Adipose tissue (tissue), 3 donors: Measurements from ENCODE around the gene SEMA3G. TPM values are rescaled to one million over a fixed set of nuclear protein-coding genes. Genes with fewer than 3 reads are reported as not detected.

Experiments
- H3K27ac ChIP-seq: one replicate; pipeline ENCODE4 v1.5.1; 2013; ENCODE audit warnings: low read depth, low read length
- WGBS, 3 donors: extraction: QIAGEN DNeasy Blood & Tissue Kit; methylation state at CpG; one replicate each; pipeline ENCODE4 v1.1.7; 2013; 5-methylcytosine and 5-hydroxymethylcytosine counted together
- polyA plus RNA-seq, 3 donors: library from polyadenylated mRNA; stranded (reverse); fragments of 200-250 nt; gene quantifications; one replicate each; pipeline ENCODE4 v1.2.3, GENCODE V29; 2013
- donor health status: healthy with polysubstance abuse.
- donor health status: Bipolar disorder and iron deficiency.
- donor health status: healthy.

The SEMA3G gene
- polyA plus RNA-seq, 3 donors = 7.7 to 92.8 (median 49.7) TPM

GRCh38 chr3:52432691-52433141 lies 12.2 kb downstream of the SEMA3G start:
- H3K27ac ChIP-seq = no peak overlapping the region
- WGBS, 3 donors = 35 to 62% (median 57%) methylated on average over 4 of the region's 4 CpGs

GRCh38 chr3:52432225-52432624 lies 12.7 kb downstream of the SEMA3G start:
- 74 to 79% (median 74%) methylated on average over 6 of the region's 6 CpGs for WGBS, 3 donors
- H3K27ac ChIP-seq = no peak overlapping the region

GRCh38 chr3:52431459-52432223 lies 13.3 kb downstream of the SEMA3G start:
- H3K27ac ChIP-seq = no peak overlapping the region
- 66 to 75% (median 69%) methylated on average over 10 of the region's 10 CpGs for WGBS, 3 donors

DNA sequence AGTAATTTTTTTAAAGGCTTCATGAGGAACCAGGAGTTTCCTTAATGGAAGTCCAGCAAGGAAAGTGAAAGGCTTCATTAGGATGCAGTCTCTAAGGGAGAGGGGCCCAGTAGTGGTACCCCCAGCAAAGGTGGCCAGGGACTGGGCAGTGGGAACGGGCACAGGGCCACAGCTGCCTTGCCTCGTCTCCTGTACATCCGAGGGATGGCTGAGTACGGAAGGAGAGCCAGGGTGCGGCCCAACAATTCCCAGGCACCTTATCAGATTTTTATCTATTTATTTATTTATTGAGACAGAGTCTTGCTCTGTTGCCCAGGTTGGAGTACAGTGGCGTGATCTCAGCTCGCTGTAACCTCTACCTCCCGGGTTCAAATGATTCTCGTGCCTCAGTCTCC lies 14.5 kb downstream of the SEMA3G start:
- WGBS, 3 donors = 86 to 91% (median 90%) methylated on average over 9 of the region's 9 CpGs
- no peak overlapping the region for H3K27ac ChIP-seq

DNA sequence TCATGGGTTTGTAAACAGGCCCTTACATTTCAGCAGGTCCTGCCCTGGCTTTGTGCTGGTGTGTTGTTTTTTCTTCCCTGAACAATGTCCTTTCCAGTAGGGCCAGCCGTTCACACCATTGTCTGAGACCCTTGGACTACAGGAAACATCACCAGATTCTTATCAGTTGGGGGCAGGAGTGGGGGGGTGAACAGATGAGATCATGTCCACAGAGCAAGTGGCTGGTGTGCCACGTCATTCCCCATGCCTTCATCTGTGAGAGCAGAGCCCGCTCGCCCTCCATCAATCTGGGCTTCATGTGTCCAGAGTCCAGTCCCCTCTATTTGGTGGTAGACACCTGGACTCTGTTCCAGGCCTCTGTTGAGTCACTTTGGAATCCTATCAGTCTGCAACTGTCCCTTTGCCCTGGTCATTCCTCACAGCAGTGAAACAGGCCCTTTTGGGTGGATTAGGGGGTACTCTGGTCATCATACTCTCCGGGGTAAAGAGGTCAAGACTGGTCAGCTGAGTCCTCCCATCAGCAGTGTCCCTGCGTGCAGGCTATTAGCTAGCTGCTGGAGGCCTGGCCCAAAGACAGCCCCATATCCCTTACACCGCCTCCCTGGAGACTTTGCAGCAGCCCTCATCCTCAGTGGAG lies 15.0 kb downstream of the SEMA3G start:
- 67 to 80% (median 75%) methylated on average over 7 of the region's 7 CpGs for whole genome bisulfite sequencing, 3 donors
- no peak overlapping the region for H3K27ac ChIP-seq

DNA sequence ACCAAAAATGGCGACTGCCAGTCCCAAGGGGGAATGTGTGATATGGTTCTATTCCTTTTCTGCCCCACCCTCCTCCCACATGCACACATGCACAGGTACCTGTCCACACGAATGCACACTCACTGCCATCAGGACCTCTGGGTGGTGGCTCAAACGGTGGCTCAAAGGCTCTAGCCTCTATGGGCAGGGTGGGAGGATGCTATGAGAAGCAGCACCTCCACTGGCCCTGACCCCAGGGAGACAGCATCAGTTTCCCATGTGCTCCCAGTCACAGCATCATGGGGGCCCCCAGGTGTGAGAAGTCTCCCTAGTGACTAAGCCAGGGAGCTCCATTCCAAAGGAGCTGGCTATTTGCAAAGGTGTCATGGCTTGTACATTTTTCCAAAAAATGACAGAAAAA lies 15.9 kb downstream of the SEMA3G start:
- H3K27ac ChIP-seq = no peak overlapping the region
- 37 to 47% (median 44%) methylated on average over 3 of the region's 3 CpGs for WGBS, 3 donors

- no peak overlapping the region for H3K27ac ChIP-seq
- WGBS, 3 donors = 10 to 15% (median 13%) methylated on average over 7 of the region's 7 CpGs
Measured at GRCh38 chr3:52428151-52429005, 16.5 kb downstream of the SEMA3G start.

DNA sequence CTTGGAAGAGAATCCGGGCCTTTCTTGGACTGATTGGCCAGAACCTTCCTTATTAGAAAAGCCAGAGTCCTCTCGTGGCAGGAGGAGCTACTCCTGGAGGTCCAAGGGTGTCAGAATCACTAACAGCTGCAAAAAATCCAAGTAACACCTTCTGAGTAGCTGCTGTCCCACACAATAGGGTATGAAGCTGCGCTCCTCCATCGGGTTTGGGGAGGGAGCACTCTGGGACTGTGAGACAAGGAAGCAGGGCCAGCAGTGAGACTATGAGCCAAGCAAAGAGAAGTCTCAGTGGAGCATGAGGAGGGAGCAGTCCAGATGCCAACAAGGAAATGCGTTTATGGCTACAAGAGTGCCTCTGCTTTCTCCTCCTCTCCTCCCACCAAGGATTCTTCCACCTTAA lies 21.7 kb downstream of the SEMA3G start:
- no peak overlapping the region for H3K27ac ChIP-seq
- WGBS, 3 donors = 57 to 64% (median 61%) methylated on average over 5 of the region's 5 CpGs

GRCh38 chr3:52422669-52423068 lies 22.2 kb downstream of the SEMA3G start:
- no peak overlapping the region for H3K27ac ChIP-seq
- 86 to 94% (median 87%) methylated on average over 3 of the region's 3 CpGs for WGBS, 3 donors

GRCh38 chr3:52420388-52420787 lies 24.5 kb downstream of the SEMA3G start:
- WGBS, 3 donors = 63 to 83% (median 76%) methylated on average over 2 of the region's 2 CpGs
- no peak overlapping the region for H3K27ac ChIP-seq

- 91 to 92% (median 92%) methylated on average over 3 of the region's 3 CpGs for WGBS, 3 donors
- no peak overlapping the region for H3K27ac ChIP-seq
Measured at GRCh38 chr3:52415800-52416199, 29.1 kb downstream of the SEMA3G start.

- H3K27ac ChIP-seq = no peak overlapping the region
- WGBS, 3 donors = 89 to 95% (median 90%) methylated on average over 8 of the region's 8 CpGs
Measured at GRCh38 chr3:52408466-52408865, 36.4 kb downstream of the SEMA3G start.

GRCh38 chr3:52407779-52408178 lies 37.1 kb downstream of the SEMA3G start:
- WGBS, 3 donors = 78 to 93% (median 90%) methylated on average over 3 of the region's 3 CpGs

GRCh38 chr3:52406791-52407510 lies 38.0 kb downstream of the SEMA3G start:
- WGBS, 3 donors = 93 to 95% (median 94%) methylated on average over 20 of the region's 20 CpGs
- H3K27ac ChIP-seq = no peak overlapping the region

More at GRCh38 chr3:52407779-52408178, 37.1 kb downstream of the SEMA3G start:
- H3K27ac ChIP-seq = no peak overlapping the region

DNA sequence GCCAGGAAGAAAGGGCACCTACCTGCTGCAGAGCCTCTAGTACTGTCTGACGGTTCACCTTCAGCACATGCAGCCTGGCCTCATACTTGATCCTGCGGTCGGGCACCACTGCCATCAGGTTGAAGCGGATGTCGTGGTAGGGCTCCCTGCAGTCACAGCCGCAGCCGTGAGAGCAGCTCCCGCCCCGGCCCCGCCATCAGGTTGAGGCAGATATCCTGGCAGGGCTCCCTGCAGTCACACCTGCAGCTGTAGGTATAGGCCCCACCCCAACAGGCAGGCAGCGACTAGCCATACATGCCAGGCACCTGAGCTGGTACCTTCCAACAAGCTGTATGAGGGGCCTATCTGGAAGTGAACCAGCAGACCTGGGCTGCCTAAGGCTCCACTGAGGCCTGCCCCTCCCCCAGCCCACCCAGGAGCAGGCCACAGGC lies 38.7 kb downstream of the SEMA3G start:
- no peak overlapping the region for H3K27ac ChIP-seq
- 80 to 94% (median 89%) methylated on average over 9 to 11 of the region's 11 CpGs for WGBS, 3 donors

DNA sequence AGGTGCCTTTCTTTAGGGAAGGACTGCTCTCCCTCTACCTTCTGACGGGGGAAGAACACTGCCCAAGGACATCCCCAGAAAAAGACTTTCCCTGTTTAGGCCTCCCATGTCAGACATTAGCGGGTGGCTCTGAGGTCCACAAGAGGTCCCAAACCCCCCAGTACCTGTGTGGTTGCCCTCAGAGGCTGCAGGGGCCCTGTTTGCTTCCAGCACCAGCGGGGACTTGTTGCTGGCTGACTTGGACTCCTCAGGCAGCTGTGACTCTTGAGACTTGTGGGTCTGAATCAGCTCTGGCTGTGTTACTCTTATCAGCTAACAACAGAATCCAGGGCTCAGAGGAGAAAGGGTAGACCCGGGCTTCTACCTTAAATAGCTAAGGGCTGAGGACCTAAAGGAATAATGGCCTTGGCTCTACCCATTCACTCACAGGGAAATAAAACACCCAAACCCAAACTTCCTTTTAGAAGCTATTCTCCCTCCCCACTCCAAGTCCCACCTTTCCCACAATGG lies 39.2 kb downstream of the SEMA3G start:
- H3K27ac ChIP-seq = no peak overlapping the region
- WGBS, 3 donors = 90 to 96% (median 91%) methylated on average over 4 of the region's 4 CpGs

DNA sequence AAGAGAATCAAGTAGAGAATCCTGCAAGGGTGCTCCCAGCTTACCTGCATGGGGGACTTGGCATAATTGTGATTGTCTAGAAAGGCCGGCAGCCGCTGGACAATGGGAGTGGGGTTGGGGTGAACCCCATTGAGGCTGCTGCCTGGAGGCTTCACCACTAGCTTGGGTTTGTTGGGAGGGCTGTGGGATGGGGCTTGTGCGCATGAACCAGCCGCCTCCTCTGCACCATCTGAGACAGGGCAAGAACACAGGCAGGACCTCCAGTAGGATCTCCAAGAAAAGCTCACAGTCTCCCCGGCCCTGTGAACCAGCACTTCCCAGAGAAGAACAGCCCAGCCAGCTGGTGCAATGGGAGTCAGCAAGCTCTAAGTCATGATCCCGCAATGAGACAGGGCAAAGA lies 39.8 kb downstream of the SEMA3G start:
- H3K27ac ChIP-seq = no peak overlapping the region
- WGBS, 3 donors = 93 to 95% (median 94%) methylated on average over 6 of the region's 6 CpGs

GRCh38 chr3:52404391-52404790 lies 40.5 kb downstream of the SEMA3G start:
- no peak overlapping the region for H3K27ac ChIP-seq
- 93 to 94% (median 94%) methylated on average over 10 of the region's 10 CpGs for WGBS, 3 donors
